ENCODE measurements around the gene NID2. TPM values are rescaled to one million over a fixed set of nuclear protein-coding genes. Genes with fewer than 3 reads are reported as not detected.

The NID2 gene
- total RNA-seq, 1 experiment from 2014 or later = 3.1 TPM

- no peak for DNase-seq
- ChIA-PET CTCF (no interaction called here), POLR2A (ENCODE audit: unreplicated experiment) (no interaction called here)
- Histone ChIP-seq H3F3A (ENCODE audit: low read length, unreplicated experiment) (no peaks in the 10 kb centered on the region), H2AFZ (ENCODE audit: low read length) (no peak overlapping the region), H3K79me2 (ENCODE audit: low read length) (no peaks in the 10 kb centered on the region), H3K27me3 (ENCODE audit: low read length) (no peaks in the 10 kb centered on the region), H3K4me2 (ENCODE audit: low read length) (no peak overlapping the region), H4K20me1 (ENCODE audit: low read length) (no peaks in the 10 kb centered on the region), H3K9me2 (replicated peaks; ENCODE audit: low read length) (no peaks in the 10 kb centered on the region), H3K9me3 (ENCODE audit: low read length) (no peaks in the 10 kb centered on the region), H3K36me3 (ENCODE audit: low read depth, low read length) (no peaks in the 10 kb centered on the region), H3K9ac (ENCODE audit: low read length) (no peak overlapping the region), H3K4me1 (ENCODE audit: insufficient read depth, low read length) (peaks cover 18% of the 10 kb centered on the region), H3K27ac (ENCODE audit: low read length) (no peak overlapping the region), H3K4me3 (ENCODE audit: low read length) (no peak overlapping the region)
- no TSS peak for BruUV-seq (replicated peaks)
- intact Hi-C loops (cut with micrococcal nuclease) = no loop called here
- ATAC-seq = no peak
- TF ChIP-seq CTCF (conservative IDR thresholded peaks at IDR 0.05; ENCODE audit: low read depth, low read length) (no peak), EZH2phosphoT487 (IDR thresholded peaks at IDR 0.05; ENCODE audit: borderline replicate concordance, low read length) (no peak), EZH2 (IDR thresholded peaks at IDR 0.05; ENCODE audit: low read length, unreplicated experiment) (no peak)
These were observed 16.4 kb downstream of the NID2 start for GRCh38 chr14:52052288-52052943.

GRCh38 chr14:52051871-52052270 lies 17.0 kb downstream of the NID2 start:
- H3F3A ChIP-seq (ENCODE audit: low read length, unreplicated experiment) = no peaks in the 10 kb centered on the region
- H3K27me3 ChIP-seq (ENCODE audit: low read length) = no peaks in the 10 kb centered on the region
- H3K9me2 ChIP-seq (replicated peaks; ENCODE audit: low read length) = no peaks in the 10 kb centered on the region
- H3K4me1 ChIP-seq (ENCODE audit: insufficient read depth, low read length) = peaks cover 18% of the 10 kb centered on the region
- no peaks in the 10 kb centered on the region for H3K36me3 ChIP-seq (ENCODE audit: low read depth, low read length)
- H4K20me1 ChIP-seq (ENCODE audit: low read length) = no peaks in the 10 kb centered on the region
- H3K79me2 ChIP-seq (ENCODE audit: low read length) = no peaks in the 10 kb centered on the region
- TF ChIP-seq CTCF (conservative IDR thresholded peaks at IDR 0.05; ENCODE audit: low read depth, low read length) = no peak
- no peak for TF ChIP-seq EZH2phosphoT487 (IDR thresholded peaks at IDR 0.05; ENCODE audit: borderline replicate concordance, low read length)
- TF ChIP-seq EZH2 (IDR thresholded peaks at IDR 0.05; ENCODE audit: low read length, unreplicated experiment) = no peak
- DNase-seq (no peak), ATAC-seq (no peak)
- no TSS peak for BruUV-seq (replicated peaks)
- H2AFZ ChIP-seq (ENCODE audit: low read length) = no peak overlapping the region
- H3K9ac ChIP-seq (ENCODE audit: low read length) = no peak overlapping the region
- no peak overlapping the region for H3K27ac ChIP-seq (ENCODE audit: low read length)
- ChIA-PET POLR2A (ENCODE audit: unreplicated experiment) (no interaction called here), CTCF (no interaction called here)
- H3K4me3 ChIP-seq (ENCODE audit: low read length) = no peak overlapping the region
- intact Hi-C loops (cut with micrococcal nuclease) = no loop called here
- no peak overlapping the region for H3K4me2 ChIP-seq (ENCODE audit: low read length)
- no peaks in the 10 kb centered on the region for H3K9me3 ChIP-seq (ENCODE audit: low read length)

- TF ChIP-seq CTCF (conservative IDR thresholded peaks at IDR 0.05; ENCODE audit: low read depth, low read length) = no peak
- no peak for TF ChIP-seq EZH2 (IDR thresholded peaks at IDR 0.05; ENCODE audit: low read length, unreplicated experiment)
- no peak for TF ChIP-seq EZH2phosphoT487 (IDR thresholded peaks at IDR 0.05; ENCODE audit: borderline replicate concordance, low read length)
- no peak overlapping the region for H2AFZ ChIP-seq (ENCODE audit: low read length)
- no peaks in the 10 kb centered on the region for H3K36me3 ChIP-seq (ENCODE audit: low read depth, low read length)
- DNase-seq = no peak
- H3K4me1 ChIP-seq (ENCODE audit: insufficient read depth, low read length) = peaks cover 18% of the 10 kb centered on the region
- no peaks in the 10 kb centered on the region for H3K9me3 ChIP-seq (ENCODE audit: low read length)
- H4K20me1 ChIP-seq (ENCODE audit: low read length) = no peaks in the 10 kb centered on the region
- no peak overlapping the region for H3K4me2 ChIP-seq (ENCODE audit: low read length)
- no peak overlapping the region for H3K9ac ChIP-seq (ENCODE audit: low read length)
- H3K27me3 ChIP-seq (ENCODE audit: low read length) = no peaks in the 10 kb centered on the region
- no peaks in the 10 kb centered on the region for H3K79me2 ChIP-seq (ENCODE audit: low read length)
- no peak overlapping the region for H3K27ac ChIP-seq (ENCODE audit: low read length)
- BruUV-seq (replicated peaks) = no TSS peak
- H3K9me2 ChIP-seq (replicated peaks; ENCODE audit: low read length) = no peaks in the 10 kb centered on the region
- POLR2A ChIA-PET (ENCODE audit: unreplicated experiment) = interaction anchor here (1.0 kb wide), 1 partner anchor 30 kb away, joined by 3 read pairs; no protein-coding TSS in a partner anchor
- no peak overlapping the region for H3K4me3 ChIP-seq (ENCODE audit: low read length)
- CTCF ChIA-PET = interaction anchor here (0.6 kb wide), 1 partner anchor 80 kb away, joined by 3 read pairs; no protein-coding TSS in a partner anchor
- intact Hi-C loops (cut with micrococcal nuclease) = no loop called here
- H3F3A ChIP-seq (ENCODE audit: low read length, unreplicated experiment) = no peaks in the 10 kb centered on the region
- no peak for ATAC-seq
These were observed 17.6 kb downstream of the NID2 start for GRCh38 chr14:52051251-52051650.

Measured in PC-3 (cell line).